WI38 (cell line): ENCODE data around the gene ZBTB20.
"Not testable (repeated sequence)": the region's sequence is repeated elsewhere in the genome, so short reads cannot be mapped to it uniquely, and the experiment has no call there.

Source experiments
- H3K4me3 ChIP-seq: 2 replicates; pipeline ENCODE4 v1.5.1; 2011; ENCODE audit warnings: low read depth, mild to moderate bottlenecking, control low read depth, low read length
- TF ChIP-seq, protein P1 (sequence below): IDR thresholded peaks from 2 replicates; pipeline ENCODE4 v1.5.1; 2012; ENCODE audit warnings: low read depth, mild to moderate bottlenecking, control low read depth, low read length

The ZBTB20 gene

DNA sequence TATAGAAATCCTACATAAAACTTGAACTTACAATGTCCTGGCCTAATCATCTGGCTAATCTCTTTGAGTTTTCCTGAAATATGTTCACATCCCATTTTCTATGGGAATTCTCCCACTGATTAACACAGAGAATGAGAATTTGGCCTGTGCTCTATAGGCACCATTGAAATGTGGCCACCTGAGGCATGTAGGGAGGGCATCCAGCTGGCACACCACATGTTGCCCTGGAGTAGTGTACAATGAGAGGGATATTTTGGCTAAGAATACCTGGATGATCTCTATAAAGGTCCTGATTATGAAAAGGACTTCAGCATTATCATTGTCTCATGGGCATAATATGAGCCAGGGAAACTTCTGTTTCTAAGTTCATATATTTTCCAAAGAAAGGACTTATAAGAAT is 324.0 kb downstream of the ZBTB20 start:
- TF ChIP-seq, protein P1, sequence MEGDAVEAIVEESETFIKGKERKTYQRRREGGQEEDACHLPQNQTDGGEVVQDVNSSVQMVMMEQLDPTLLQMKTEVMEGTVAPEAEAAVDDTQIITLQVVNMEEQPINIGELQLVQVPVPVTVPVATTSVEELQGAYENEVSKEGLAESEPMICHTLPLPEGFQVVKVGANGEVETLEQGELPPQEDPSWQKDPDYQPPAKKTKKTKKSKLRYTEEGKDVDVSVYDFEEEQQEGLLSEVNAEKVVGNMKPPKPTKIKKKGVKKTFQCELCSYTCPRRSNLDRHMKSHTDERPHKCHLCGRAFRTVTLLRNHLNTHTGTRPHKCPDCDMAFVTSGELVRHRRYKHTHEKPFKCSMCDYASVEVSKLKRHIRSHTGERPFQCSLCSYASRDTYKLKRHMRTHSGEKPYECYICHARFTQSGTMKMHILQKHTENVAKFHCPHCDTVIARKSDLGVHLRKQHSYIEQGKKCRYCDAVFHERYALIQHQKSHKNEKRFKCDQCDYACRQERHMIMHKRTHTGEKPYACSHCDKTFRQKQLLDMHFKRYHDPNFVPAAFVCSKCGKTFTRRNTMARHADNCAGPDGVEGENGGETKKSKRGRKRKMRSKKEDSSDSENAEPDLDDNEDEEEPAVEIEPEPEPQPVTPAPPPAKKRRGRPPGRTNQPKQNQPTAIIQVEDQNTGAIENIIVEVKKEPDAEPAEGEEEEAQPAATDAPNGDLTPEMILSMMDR, result no peak
- H3K4me3 ChIP-seq, result no peak overlapping the region

DNA sequence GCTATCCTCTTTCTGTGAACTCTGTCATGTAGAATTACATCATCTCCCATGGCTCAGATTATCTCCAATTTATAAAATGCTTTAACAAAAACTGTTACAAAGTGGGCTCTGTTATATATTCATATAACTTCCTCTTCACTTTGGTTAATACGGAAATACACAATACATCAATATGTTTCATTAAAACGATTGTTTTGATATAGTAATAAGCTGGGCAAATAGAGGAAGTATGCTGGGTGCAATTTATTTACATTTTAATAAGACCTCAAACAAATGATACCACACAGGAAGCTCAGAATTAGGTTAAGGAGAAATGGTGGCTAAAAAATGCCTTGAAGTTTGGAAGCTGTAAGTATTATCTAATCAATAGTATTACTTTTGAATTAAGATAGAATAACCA is 331.0 kb downstream of the ZBTB20 start:
- TF ChIP-seq, protein P1, result no peak

DNA sequence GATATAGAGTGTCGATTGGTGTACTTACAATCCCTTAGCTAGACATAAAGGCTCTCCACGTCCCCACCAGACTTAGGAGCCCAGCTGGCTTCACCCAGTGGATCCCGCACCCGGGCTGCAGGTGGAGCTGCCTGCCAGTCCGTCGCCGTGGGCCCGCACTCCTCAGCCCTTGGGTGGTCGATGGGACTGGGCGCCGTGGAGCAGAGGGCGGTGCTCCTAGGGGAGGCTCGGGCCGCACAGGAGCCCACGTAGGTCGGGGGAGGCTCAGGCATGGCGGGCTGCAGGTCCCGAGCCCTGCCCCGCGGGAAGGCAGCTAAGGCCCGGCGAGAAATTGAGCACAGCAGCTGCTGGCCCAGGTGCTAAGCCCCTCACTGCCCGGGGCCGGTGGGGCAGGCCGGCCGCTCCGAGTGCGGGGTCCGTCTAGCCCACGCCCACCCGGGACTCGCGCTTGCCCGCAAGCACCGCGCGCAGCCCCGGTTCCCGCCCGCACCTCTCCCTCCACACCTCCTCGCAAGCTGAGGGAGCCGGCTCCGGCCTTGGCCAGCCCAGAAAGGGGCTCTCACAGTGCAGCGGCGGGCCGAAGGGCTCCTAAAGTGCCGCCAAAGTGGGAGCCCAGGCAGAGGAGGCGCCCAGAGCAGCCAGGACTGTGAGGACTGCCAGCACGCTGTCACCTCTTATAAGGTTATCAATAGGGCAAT is 334.4 kb downstream of the ZBTB20 start:
- H3K4me3 ChIP-seq, result not testable (repeated sequence)

More for the DNA sequence above, 331.0 kb downstream of the ZBTB20 start:
- no peak overlapping the region for H3K4me3 ChIP-seq

DNA sequence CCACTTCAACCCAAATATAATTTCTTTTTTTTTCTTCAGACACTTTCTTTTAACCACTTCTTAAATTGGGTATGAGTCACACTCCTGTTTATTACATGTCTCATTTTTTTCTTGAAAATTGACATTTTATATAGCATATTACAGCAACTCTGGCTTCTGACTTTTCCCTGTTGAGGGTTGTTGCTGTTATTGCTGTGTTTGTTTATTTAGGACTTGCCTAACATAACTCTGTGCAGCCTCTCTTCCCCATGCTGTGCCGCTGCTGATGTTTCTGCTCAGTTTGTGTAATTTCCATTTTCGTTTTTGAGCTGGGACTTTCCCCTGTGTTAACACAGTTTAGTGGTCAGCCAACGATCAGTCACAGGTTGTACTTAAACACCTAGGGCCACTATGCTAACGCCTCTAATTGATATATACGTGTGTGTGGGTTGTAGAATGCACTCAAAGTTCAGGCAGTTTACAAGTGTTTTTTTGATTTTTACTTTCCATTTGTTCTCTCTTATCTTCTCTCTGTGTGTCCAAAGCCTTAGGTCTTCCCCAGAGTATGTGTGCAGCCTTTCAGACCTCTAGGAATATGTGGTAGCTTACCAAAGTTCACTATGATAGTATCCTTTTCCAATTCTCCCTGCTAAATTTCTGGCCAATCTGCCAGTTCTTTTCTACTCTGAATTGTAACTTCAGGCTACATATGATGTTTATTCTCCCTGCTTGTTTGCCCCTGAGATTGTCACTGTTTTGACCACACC is 337.2 kb downstream of the ZBTB20 start:
- H3K4me3 ChIP-seq, result 0 out of 2 replicates have a peak overlapping the region, but pooled peaks have one; percentile 13
- TF ChIP-seq, protein P1, result no peak

DNA sequence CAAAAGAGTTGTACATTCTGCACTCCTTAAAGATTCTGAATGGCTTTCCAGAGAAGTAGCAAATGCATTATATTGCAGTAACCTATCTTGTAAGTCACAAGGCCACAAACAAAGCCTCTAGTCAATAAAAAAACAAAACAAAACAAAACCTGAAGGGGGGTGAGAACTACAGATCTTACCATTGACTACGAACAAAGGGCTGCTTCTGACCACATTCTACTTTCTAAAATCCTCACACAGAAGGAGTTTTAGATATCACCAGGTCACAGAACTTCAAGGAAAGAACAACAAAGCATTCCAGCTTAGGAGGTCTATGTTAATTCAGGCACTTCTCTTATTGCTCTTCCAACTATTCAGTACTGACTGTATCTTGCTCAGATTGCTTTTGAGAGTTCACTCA is 343.0 kb downstream of the ZBTB20 start:
- no peak overlapping the region for H3K4me3 ChIP-seq
- TF ChIP-seq, protein P1, result no peak

DNA sequence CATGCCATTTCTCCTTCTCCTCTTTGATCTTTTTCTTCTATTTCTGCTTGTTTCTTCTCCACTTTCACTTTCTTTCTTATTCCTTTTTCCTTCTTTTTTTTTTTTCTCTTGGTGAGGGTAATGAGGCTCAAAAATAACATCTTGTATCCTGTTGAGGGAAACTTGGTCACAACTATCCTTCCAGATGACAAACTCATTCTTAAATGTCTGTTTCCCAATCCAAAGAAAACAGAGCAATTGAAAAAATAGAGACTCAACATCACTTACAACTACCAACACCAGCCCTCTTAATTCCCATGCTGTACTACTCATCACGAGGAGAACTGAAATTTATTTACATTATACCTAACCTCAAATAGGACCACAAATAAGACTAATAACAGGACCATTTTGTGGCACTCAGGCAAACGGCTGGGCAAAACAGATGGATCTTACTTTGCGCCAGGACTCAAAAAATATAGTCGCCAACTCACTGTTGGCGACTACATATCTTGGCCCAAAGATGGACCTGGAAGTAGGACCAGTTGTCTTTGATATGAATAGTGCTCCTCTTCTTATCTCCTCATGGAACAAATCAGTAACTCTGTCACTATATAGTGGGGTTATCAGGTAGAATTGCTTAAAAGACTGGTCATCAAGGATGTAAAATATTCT is 343.9 kb downstream of the ZBTB20 start:
- TF ChIP-seq, protein P1, result no peak
- no peak overlapping the region for H3K4me3 ChIP-seq

DNA sequence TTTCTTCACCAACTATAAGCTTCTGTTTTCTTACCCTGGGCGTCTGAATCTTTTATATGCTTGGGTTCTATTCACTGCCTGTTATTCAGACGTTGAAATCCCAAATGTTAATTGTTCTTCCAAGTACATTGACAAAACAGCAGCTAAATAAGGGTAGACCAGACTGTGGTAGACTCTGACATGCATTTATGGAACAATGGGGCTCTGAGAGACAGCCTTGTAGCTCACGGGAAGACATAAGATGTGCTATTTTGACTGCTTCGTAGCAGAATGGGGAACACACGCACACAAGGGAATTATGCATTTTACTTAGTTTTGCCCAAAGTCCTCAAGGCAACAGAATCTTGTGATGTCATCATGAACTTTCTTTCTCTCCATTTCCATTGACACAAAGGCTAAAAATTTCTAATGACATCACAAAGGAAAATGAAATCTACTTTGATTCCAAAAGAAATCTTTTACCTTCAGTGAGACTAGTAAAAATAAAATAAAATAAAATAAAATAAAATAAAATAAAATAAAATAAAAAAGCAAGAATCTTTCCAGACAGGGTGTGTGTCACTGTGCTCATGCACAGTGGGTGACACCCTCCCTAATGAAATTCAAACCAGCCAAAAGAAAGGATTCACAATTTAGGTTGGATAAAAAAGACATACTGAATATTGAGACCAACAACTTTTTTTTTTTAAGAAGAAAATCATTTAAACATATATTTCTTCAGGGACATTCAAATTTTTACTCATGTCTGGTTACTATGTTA is 346.6 kb downstream of the ZBTB20 start:
- no peak overlapping the region for H3K4me3 ChIP-seq
- TF ChIP-seq, protein P1, result no peak
